A673 (cell line): ENCODE data around the gene IRGM.

Experiments
- CTCF ChIP-seq: fragments of 300-800, 200-600 bp; sonication (generic); conservative IDR thresholded peaks from 2 replicates; pipeline ENCODE4 v1.5.1; 2017; ENCODE audit warnings: low read depth, mild to moderate bottlenecking, antibody characterized with exemption, low read length, moderate library complexity, mixed read lengths
- EZH2 ChIP-seq: fragments of 200-600 bp; sonication (generic); IDR thresholded peaks from 2 replicates; pipeline ENCODE4 v1.6.1; 2017; ENCODE audit warnings: borderline replicate concordance, low read depth, mild to moderate bottlenecking, mixed read lengths, antibody characterized with exemption, low read length; ENCODE audit not compliant: poor library complexity, severe bottlenecking

GRCh38 chr5:150895431-150896428 lies 49.4 kb downstream of the IRGM start:
- TF ChIP-seq CTCF (no peak), EZH2 (no peak)
